WTC11 (cell line): Measurements from ENCODE around the gene DEDD2. TPM values are rescaled to one million over a fixed set of nuclear protein-coding genes. Genes with fewer than 3 reads are reported as not detected.

Experiments
- ATAC-seq: fragments of 200-7000 bp; cut with Tn5 transposase; 2 replicates; pipeline ENCODE4 v1.10.0; 2021; ENCODE audit warnings: mild to moderate bottlenecking, moderate library complexity
- CTCF ChIA-PET: fragments of 300-600 bp; sonication (Branson Sonifier 250); formaldehyde crosslinking; loops from one replicate; lab custom pipeline; 2021; ENCODE audit warnings: antibody characterized with exemption; lab: Charles Lee
- POLR2A ChIA-PET: fragments of 350-600 bp; sonication (Branson Sonifier 250); formaldehyde crosslinking; loops from one replicate; lab custom pipeline; 2021; ENCODE audit warnings: antibody characterized with exemption; lab: Charles Lee
- DNase-seq: peaks from one replicate; pipeline ENCODE4 v3.0.0; 2021; ENCODE audit warnings: low spot score
- H3K27ac Mint-ChIP-seq: 2 replicates; pipeline ENCODE4 v1.8.0; 2021; ENCODE audit warnings: mixed read lengths
- H3K27me3 Mint-ChIP-seq: 2 replicates; pipeline ENCODE4 v1.8.0; 2021; ENCODE audit warnings: low read depth, mild to moderate bottlenecking, moderate library complexity, mixed read lengths
- H3K36me3 Mint-ChIP-seq: 2 replicates; pipeline ENCODE4 v1.8.0; 2021; ENCODE audit warnings: mixed read lengths
- H3K4me1 Mint-ChIP-seq: 2 replicates; pipeline ENCODE4 v1.8.0; 2022; ENCODE audit warnings: mixed read lengths
- H3K4me3 Mint-ChIP-seq: 2 replicates; pipeline ENCODE4 v1.8.0; 2021; ENCODE audit warnings: mild to moderate bottlenecking, moderate library complexity, mixed read lengths
- H3K9me3 Mint-ChIP-seq: 2 replicates; pipeline ENCODE4 v1.8.0; 2021; ENCODE audit warnings: mixed read lengths
- FOXK1 ChIP-seq: sonication (generic); formaldehyde crosslinking; IDR thresholded peaks from 2 replicates; pipeline ENCODE4 v1.8.0; 2022; ENCODE audit warnings: mild to moderate bottlenecking, moderate library complexity, missing genetic modification reagents
- total RNA-seq: library from RNA; stranded (reverse); gene quantifications from 3 replicates; pipeline ENCODE4 v1.2.3, GENCODE V29; 2021
- TF ChIP-seq, protein P1 (sequence below): sonication (generic); formaldehyde crosslinking; IDR thresholded peaks from 2 replicates; pipeline ENCODE4 v1.8.0; 2022; ENCODE audit warnings: mild to moderate bottlenecking, missing genetic modification reagents

Gene DEDD2
- total RNA-seq, 1 experiment from 2014 or later: 37.7 TPM

DNA sequence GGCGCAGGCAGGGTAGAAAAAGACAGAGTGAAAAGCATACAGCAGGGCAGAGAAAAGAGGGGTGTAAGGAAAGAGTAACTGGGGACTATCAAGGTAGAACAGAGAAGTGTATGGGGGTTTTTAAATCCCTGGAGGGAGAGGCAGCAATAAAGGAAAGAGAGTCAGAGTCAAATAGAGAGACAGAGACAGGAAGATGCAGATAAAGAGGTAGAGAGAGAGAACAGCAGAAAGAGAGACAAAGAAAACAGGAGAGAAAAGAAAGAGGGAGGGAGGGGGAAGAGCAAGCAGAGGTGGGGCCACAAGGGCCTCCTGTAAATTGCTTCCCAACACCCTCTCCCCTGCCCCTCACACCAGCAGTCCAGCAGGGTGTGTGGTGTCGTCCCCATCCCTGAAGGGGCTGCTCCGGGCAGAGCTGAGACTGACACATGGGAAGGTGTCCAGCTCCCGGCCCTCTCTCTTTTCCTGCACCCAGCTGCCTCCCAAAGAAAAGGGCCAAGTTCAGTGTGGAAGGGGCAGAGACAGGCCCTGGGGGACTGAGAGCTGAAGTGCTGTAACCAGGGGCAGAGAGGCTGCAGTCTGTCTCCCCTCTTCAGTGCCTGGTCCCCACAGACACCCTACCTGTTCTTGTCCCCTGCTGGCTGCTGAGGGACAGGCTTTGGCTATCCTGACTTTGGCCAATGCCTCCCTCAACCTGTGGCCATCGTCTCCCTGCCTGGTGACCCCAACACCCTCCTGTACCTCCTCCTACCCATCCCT, 67.9 kb downstream of the DEDD2 start:
- H3K4me3 Mint-ChIP-seq: no peak overlapping the region; the same call in 1 of the 2 replicates
- ChIA-PET CTCF (interaction anchor here (0.6 to 2.6 kb wide), 5 partner anchors 9 to 392 kb away, joined by 3 to 9 read pairs (median 3); partner anchors contain the start of gene POU2F2), POLR2A (no interaction called here)
- peaks cover 27% of the 10 kb centered on the region for H3K27me3 Mint-ChIP-seq
- peak; percentile 29 for DNase-seq
- no peaks in the 10 kb centered on the region for H3K36me3 Mint-ChIP-seq
- ATAC-seq: peak; percentile 64
- no peak overlapping the region for H3K27ac Mint-ChIP-seq
- no peaks in the 10 kb centered on the region for H3K9me3 Mint-ChIP-seq
- TF ChIP-seq FOXK1 (CRISPR knock-in tag): no peak
- TF ChIP-seq, protein P1, sequence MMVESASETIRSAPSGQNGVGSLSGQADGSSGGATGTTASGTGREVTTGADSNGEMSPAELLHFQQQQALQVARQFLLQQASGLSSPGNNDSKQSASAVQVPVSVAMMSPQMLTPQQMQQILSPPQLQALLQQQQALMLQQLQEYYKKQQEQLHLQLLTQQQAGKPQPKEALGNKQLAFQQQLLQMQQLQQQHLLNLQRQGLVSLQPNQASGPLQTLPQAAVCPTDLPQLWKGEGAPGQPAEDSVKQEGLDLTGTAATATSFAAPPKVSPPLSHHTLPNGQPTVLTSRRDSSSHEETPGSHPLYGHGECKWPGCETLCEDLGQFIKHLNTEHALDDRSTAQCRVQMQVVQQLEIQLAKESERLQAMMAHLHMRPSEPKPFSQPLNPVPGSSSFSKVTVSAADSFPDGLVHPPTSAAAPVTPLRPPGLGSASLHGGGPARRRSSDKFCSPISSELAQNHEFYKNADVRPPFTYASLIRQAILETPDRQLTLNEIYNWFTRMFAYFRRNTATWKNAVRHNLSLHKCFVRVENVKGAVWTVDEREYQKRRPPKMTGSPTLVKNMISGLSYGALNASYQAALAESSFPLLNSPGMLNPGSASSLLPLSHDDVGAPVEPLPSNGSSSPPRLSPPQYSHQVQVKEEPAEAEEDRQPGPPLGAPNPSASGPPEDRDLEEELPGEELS: no peak
- TF ChIP-seq, all 79 proteins: peak for 0
- H3K4me1 Mint-ChIP-seq: peaks cover 35% of the 10 kb centered on the region

Other genes with a start within 250 kb of the DEDD2 start
- gene ATP1A3, start 223.4 kb downstream of the DEDD2 start, total RNA-seq: 28.2 to 34.2 TPM (median 30.9 TPM) in 3 replicates
- 52.3 to 71.3 TPM (median 66.3 TPM) in 3 replicates for gene GRIK5, start 147.5 kb downstream of the DEDD2 start, total RNA-seq
- 30.6 to 34.0 TPM (median 33.4 TPM) in 3 replicates for gene ZNF574, start 141.5 kb downstream of the DEDD2 start, total RNA-seq
- gene POU2F2, start 85.2 kb downstream of the DEDD2 start, total RNA-seq: 6.0 to 7.7 TPM (median 6.6 TPM) in 3 replicates
- 16.1 to 18.3 TPM (median 16.4 TPM) in 3 replicates for gene ZNF526, start 2.6 kb upstream of the DEDD2 start, total RNA-seq
- gene GSK3A, start 24.9 kb upstream of the DEDD2 start, total RNA-seq: 49.8 to 50.8 TPM (median 49.9 TPM) in 3 replicates
- gene ERF, start 37.5 kb upstream of the DEDD2 start, total RNA-seq: 65.4 to 67.6 TPM (median 65.9 TPM) in 3 replicates
- gene CIC, start 51.6 kb upstream of the DEDD2 start, total RNA-seq: 53.0 to 58.5 TPM (median 55.8 TPM) in 3 replicates
- gene PRR19, start 84.5 kb upstream of the DEDD2 start, total RNA-seq: 3.6 to 5.0 TPM (median 3.7 TPM) in 3 replicates
- gene PAFAH1B3, start 84.9 kb upstream of the DEDD2 start, total RNA-seq: 118 to 126 TPM (median 119 TPM) in 3 replicates
- gene TMEM145, start 95.6 kb upstream of the DEDD2 start, total RNA-seq: 6.9 to 7.1 TPM (median 7.0 TPM) in 3 replicates
- gene MEGF8, start 108.0 kb upstream of the DEDD2 start, total RNA-seq: 42.1 to 51.7 TPM (median 51.6 TPM) in 3 replicates
- 9.6 to 14.8 TPM (median 11.5 TPM) in 3 replicates for gene CNFN, start 172.6 kb upstream of the DEDD2 start, total RNA-seq
- gene LIPE, start 209.7 kb upstream of the DEDD2 start, total RNA-seq: 10.2 to 11.7 TPM (median 11.5 TPM) in 3 replicates
- gene CXCL17, start 225.3 kb upstream of the DEDD2 start, total RNA-seq: not detected in 3 replicates